DMS114 treated with DMSO at 0.1 percent for 48 hours (cell line): ENCODE measurements around the gene LRRK1.

Source experiments
- DNase-seq: peaks from one replicate; lab custom pipeline; 2025; ENCODE audit not compliant: unreplicated experiment; lab: John Stamatoyannopoulos, UW

The LRRK1 gene

DNA sequence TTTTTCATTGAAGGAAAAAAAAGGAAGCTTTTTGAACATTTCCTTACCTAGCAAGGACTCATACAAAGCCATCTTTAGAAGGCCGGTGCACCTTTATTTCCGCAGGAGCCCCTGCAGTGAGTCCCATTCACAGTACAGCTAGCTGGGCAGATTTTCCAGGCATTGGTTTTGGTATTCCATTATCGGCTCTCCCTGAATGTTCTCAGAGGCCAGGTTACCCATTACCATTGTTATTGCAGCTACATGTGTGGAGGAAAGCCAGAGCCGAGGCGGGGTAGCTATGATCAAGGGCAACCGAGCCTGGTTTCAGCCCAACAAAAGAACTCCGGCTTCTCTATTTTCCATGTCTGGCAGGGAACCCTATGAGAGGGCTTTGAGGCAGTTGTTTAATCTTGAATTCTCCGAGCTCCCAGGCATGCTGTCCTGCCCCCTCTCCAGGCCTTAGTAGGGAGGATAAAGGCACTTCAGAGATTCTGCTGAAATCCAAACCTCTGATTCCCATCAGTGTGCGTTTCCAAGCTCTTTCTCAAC is 100.3 kb downstream of the LRRK1 start:
- DNase-seq = no peak

DNA sequence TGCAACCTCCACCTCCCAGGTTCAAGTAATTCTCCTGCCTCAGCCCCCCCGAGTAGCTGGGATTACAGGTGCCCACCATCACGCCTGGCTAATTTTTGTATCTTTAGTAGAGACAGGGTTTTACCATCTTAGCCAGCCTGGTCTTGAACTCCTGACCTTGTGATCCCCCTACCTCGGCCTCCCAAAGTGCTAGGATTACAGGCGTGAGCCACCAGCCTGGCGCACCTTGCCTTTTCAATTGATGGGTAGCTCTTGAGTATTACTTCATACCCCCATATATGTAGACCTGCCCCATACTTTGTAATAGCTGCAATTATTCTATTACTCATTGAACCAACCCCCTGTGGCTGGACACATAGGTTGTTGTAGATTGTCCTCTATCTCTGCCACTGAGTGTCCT is 101.3 kb downstream of the LRRK1 start:
- DNase-seq = no peak

DNA sequence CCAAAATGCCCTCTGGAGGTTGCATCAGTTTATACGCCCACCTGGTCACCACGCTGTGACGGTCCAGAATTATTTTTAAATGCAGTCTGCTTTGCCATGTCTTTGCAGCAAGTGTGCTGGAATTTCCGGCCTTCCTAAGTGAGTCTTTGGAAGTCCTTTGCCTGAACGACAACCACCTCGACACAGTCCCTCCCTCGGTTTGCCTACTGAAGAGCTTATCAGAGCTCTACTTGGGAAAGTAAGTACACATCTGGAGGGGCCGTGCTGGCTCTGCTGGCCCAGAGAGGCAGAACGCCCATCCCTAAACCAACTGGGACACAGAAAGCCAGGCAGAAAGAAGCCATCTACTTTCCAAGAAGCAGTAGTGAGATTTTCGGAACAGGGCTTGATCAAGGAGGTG is 101.8 kb downstream of the LRRK1 start:
- no peak for DNase-seq

DNA sequence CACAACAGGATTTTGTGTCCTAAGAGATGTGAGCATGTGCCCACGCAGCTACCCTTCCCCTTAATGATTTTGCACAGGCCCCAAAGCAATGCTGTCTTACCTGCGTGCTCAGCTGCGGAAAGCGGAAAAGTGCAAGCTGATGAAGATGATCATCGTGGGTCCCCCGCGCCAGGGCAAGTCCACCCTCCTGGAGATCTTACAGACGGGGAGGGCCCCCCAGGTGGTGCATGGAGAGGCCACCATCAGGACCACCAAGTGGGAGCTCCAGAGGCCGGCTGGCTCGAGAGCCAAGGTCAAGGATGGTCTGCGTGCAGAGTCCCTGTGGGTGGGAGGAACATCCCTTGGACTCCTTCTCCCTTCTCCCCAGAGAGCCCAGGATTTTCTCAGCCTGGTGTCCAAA is 103.1 kb downstream of the LRRK1 start:
- DNase-seq = no peak

DNA sequence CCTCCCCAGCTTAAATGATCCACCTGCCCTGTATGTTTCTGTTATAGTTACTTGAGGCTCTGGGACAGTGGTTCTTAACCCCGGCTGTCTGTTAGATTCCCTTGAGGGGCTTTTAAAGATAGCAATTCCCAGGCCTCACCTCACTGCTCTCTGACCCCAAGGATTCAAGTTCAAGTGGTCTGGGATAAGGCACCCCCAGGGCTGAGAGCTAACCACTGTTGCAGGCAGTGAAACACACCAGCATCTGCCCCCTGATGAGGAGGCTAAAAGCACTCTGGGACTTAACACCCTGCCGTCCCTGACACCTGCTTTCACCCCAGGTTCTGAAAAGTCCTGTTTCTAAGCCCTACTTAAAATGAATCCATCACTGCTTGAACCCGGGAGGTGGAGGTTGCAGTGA is 103.7 kb downstream of the LRRK1 start:
- no peak for DNase-seq

DNA sequence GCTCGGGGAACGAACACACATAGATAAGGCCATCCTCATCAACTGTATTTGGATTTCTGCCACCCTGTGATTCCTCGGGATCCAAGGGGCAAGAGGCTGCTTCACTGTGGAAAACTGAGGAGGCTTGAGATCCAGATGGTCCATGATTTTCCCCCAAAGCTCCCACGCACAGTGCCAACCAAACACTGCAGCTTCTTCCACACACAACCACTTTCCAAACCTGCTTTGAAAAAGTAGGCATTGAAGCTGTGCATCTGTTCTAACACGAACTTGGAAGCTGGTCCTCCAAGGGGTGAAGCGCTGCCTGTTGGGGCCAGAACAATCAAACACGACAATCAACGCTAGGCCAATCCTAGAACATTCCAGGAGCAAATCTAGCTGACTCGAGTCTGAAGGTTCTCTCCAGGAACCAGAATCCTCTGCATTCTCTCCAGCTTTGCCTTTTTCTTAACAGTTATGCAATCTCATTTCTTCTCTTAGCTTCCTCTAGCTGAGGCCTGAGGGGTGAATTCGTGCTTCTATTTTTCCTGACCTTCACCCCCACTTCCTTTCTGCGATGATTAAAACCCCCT is 104.4 kb downstream of the LRRK1 start:
- DNase-seq = no peak

DNA sequence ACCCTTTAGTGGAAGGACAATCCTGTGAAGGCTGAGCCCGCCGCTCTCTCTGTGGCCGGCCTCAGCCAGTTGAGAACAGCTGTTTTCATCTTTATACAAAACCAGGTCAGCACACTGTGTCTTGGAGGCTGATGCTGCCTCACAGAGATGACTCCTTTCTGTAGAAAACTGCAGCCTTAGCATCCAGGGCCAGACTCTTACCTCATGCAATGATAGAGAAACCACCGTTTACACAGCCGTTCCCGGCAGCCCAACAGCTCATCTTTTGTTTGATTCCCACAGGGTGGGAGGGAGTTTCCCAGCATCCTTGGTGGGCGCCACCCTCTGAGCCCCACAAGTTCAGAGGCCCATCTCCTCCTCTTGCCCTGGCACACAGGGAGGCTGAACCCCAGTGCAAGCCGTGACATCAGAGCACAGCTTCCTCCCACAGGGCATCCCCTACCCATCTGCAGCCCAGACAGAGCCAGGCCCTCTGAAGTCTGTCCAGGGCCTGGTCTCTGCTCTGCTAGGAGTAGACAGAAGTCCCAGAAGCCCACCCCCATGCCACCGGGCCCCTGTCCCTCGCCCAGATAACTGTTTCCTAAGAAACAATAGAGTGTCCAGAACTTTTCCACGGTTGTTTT is 105.0 kb downstream of the LRRK1 start:
- DNase-seq = no peak

DNA sequence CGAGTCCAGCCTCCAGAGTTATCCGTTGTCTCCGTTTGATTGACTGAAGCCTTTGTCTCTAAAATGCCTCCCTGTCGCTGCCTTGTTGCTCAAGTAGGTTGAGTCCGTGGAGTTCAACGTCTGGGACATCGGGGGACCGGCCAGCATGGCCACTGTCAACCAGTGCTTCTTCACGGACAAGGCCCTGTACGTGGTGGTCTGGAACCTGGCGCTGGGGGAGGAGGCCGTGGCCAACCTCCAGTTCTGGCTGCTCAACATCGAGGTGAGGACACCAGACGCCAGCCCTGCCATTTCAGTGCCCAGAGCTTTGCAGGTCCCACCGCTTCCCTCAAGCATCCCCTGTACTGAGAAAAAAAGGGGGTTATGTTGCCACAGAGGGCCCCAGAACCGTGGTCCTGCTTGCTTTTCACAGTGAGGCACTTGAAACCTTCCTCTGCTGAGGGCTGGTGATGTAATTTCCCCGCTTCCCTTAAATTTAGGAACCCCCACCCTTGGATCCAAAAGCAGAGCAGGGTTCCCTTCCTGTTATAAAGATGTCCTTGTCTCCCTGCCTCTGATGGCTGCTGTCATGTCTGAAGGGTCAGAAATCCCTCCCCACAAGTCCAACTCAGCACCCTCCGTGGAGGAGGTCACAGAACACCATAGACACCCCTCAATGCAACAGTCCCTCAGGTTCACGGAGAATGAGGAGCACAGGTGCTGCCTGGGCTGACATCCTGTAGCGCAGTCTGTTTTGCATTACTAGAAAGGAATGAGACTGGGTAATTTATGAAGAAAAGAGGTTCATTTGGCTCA is 105.7 kb downstream of the LRRK1 start:
- no peak for DNase-seq

DNA sequence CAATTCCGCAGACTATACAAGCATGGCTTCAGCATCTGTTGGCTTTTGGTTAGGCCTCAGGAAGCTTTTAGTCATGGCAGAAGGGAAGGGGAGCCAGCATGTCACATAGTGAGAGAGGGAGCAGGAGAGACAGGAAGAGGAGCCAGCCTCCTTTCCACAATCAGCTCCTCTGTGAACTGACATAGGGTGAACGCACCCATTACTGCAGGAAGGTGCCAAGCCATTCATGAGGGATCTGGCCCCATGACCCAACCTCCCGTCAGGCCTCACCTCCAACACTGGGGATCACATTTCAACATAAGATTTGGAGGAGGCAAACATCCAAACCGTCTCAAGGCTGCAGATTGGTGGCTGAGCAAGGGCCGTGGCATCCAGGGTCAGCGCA is 106.3 kb downstream of the LRRK1 start:
- DNase-seq = no peak

DNA sequence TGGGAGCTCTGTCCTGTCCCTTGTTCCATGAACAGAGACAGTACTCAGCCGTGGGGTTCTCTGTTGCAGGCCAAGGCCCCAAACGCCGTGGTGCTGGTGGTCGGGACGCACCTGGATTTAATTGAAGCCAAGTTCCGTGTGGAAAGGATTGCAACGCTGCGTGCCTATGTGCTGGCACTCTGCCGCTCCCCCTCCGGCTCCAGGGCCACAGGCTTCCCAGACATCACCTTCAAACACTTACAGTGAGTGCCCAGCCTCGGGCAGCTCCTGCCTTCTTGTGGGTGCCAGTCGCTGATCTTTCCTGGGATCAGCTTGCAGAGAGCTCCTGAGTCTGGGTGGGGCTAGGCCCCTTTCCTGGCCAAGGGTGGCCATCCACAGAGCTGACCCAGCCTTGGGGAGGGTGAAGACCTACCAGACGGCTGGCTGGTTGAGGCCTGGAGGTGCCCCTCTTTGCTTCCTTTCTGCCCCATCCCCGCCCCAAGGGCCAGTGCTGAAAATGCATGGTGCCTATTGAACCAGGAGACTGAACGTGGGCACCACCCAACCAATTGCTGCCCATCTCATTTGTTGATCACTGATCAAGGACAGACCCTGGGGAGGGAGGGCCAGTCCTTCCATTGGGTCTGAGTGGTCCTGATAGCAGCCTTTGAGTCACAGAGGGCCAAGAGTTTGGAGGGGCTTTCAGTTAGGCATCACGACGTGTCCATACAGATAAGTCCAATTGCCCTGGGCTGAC is 106.9 kb downstream of the LRRK1 start:
- DNase-seq = no peak

DNA sequence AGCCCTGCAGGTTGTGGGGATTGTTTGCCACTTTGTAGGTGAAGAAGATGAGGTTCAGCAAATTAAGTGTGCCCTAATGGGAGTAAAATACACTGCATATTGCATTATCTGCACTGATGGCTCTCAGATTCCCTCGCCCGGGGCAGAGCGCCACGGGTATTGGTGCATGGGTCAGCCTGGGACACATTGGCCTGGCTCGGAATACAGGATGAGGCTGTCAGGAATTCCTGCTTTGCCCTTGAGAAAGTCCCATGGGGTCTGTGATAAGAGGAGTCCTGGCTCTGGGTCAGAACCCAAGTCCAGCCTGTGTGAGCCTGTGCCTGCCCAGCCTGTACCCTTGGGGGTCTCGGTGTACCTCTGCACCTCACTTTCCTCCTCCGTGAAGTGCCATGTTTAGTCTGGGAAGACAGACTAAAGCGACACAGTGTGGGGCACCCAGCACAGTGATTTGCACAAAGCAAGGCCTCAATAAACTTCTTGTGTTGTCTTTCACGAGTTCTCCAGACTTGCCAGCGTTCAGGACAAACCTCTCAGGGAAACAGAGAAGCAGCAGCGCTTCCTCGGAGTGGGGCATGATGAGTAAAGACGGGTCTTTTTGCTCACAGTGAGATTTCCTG is 107.6 kb downstream of the LRRK1 start:
- DNase-seq = no peak

DNA sequence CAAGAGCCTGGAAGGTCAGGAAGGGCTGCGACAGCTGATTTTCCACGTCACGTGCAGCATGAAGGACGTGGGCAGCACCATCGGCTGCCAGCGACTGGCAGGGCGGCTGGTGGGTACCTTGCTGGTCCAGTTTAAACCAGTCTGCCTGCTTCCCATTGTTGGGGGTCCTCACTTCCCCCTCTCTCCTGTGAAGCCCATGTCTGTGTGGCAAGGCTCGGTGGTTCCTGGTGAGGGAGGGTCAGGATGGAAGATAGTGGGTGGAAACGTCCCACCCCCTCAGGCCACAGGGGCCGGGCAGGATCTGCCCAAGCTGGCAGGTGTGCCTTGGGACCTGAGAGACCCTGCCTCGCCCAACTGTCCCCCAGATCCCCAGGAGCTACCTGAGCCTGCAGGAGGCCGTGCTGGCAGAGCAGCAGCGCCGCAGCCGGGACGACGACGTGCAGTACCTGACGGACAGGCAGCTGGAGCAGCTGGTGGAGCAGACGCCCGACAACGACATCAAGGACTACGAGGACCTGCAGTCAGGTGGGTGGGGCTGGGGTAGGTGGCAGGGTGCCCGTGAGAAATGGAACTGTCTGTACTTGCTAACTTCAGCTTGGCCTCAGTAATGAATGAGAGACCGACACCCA is 108.2 kb downstream of the LRRK1 start:
- DNase-seq = no peak

DNA sequence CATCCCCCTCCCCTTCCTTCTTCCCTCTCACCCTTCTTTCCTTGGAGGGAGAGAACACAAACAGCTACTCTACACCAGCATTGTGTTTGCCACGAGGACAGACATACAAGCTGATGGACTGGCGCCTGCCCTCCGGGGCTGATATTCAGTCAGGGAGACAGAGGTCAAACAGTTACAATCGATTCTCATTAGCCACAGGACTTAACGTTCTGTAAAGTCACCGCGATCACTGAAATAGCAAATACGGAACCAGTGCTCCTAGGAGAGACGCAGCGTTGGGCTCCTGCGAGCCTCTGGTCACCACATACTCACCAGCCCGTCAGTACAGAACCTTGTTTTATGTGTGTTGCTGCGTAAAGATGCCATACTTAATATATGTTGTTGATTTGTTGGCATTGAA is 108.8 kb downstream of the LRRK1 start:
- no peak for DNase-seq

DNA sequence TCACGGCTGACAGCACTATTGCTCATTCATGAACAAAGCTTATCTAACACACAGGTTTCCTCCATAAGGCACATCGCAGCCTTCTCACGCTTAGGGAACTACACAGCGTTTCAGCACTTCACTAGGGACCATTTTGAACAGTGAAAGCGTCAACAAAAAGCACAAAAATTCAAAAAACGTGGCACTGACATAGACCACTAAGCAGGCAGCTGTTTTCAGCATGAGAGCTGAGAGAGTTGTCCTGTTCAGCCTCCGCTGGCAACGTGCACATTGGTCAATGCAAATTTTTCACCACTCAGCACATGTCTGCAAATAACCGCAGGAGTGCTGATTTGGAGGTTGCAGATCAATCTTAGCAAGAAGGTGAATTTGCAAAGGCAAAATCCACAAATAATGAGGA is 109.2 kb downstream of the LRRK1 start:
- DNase-seq = no peak

DNA sequence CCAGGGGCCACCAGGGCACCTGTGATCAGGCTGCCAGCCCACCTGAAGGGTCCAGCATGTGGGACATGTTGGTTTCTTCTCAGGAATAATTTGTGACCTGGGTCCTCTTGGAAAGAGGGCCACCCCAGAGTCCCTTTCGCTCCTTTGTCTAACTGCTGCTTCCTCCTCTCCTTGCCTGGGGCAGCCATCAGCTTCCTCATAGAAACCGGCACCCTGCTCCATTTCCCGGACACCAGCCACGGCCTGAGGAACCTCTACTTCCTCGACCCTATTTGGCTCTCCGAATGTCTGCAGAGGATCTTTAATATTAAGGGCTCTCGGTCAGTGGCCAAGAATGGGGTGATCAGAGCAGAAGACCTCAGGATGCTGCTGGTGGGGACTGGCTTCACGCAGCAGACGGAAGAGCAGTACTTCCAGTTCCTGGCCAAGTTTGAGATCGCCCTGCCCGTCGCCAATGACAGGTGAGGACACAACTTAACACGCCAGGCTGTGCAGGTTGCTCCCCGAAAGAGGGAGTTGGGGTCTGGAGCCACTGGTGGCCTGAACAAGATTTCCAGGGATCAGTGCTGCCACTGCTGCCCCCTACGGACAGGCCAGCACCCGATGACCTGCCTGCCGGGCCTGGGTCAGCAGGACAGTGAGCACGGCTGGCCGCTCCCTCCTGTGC is 109.7 kb downstream of the LRRK1 start:
- no peak for DNase-seq

DNA sequence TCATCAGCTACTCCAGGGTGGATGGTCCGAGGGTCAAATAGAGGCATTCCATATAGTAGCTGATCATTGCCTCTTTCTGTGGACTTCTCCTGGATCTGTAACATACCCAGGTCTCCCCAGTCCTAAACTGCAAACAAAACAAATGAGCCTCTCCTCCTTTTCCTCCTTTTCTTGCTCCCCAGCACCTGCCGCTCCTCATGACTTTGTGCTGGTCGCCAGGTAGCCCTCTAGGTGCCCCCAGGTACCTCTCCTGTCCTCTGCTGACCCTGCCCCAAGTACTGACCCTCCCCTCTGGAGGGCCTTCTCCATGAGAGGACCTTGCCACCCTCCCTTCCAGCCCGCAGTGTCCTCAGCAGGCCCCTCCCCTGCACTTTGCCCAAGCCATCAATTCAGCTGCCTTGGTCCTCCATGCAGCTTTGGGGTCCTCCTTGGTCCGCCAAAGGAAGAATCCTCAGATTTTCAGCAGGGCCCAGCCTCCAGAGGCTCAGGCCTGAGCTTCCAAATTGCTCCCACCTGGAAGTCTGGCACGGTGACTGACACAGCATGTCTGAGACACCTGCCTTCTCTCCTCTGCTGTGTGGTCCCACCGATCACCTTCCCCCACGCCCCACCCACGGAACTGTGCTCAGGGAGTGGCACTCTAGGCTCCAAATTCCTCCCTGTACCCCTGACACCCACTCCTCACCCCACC is 111.0 kb downstream of the LRRK1 start:
- DNase-seq = no peak

DNA sequence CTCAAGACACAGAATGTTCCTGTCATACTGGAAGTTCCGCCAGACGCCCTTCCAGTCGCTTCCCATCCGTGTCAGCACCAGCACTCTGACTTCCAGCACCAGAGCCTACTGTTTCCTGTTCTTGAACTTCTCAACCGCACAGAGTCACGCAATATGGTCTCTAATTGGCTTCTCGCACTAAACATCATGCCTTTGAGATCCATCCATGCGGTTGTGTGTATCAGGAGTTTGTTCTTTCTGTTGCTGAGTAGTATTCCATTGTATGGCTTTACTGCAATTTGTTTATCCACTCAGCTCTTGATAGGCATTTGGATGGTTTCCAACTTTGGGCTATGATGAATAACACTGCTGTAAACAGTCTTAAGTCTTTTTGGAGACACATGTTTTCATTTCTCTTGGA is 112.1 kb downstream of the LRRK1 start:
- DNase-seq = no peak

DNA sequence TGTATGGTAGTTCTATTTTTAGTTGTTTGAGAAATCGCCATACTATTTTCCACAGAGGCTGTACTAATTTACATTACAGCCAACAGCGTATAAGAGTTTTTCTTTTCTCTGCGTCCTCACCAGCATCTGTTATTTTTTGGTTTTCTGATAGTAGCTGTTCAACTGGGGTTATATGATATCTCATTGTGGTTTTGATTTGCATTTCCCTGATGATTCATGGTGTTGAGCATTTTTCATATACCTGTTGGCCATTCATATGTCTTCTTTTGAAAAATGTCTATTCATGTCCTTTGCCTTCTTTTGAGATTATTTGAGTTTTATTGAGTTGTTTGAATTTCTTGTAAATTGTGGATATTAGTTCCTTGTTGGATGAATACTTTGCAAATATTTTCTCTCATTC is 114.6 kb downstream of the LRRK1 start:
- DNase-seq = no peak

DNA sequence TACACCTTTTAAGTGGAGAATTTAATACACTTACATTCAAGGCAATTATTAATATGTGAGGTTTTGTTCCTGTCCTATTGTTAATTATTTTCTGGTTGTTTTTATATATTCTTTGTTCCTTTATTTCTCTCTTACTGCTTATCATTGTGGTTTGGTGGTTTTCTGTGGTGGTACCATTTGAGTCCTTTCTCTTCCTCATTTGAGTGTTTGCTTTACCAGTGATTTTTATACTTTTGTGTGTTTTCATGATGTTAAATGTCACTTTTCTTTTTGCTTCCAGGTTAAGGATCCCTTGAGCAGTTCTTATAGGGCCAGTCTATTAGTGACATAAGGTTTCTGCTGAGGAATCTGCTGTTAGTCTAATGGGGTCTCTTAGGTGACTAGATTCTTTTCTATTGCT is 116.5 kb downstream of the LRRK1 start:
- no peak for DNase-seq

DNA sequence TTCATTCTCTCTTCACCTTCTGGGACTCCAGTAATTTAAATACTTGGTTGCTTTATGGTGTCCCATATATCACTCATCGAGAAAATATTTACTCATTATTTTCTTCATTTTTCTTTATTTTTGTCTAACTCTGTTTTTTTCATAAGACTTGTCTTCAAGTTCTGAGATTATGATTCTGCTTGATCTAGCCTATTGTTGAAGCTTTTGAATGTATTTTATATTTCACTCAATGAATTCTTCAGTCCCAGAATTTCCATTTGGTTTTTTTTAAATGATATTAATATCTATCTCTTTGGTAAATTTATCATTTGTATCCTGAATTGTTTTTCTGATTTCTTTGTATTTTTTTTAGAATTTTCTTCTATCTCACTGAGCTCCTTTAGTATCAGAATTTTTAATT is 117.0 kb downstream of the LRRK1 start:
- no peak for DNase-seq
